HCEC 1CT (cell line): ENCODE results near the gene DNMT3B.
"Not testable (repeated sequence)": the region's sequence is repeated elsewhere in the genome, so short reads cannot be mapped to it uniquely, and the experiment has no call there.

Experiments
- DNase-seq: peaks from one replicate; pipeline ENCODE4 v3.0.0-alpha.2; 2017

DNMT3B gene

DNA sequence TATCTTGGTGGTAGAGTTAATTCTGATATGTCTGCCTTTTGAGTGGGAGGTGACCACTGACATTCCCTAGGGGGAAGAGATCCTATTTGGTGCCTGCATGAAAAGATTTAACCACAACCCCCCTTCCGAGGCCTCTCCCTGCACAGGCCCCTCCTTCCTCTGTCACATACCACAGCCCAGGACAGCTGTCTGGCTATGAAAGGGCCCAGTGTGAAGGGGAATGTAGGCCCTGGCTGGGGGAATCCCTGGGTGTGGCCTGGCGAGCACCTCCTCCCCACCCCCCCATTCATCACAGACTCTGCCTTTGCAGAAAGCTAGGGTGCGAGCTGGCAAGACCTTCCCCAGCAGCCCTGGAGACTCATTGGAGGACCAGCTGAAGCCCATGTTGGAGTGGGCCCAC is 30.1 kb downstream of the DNMT3B start:
- DNase-seq, result no peak

DNA sequence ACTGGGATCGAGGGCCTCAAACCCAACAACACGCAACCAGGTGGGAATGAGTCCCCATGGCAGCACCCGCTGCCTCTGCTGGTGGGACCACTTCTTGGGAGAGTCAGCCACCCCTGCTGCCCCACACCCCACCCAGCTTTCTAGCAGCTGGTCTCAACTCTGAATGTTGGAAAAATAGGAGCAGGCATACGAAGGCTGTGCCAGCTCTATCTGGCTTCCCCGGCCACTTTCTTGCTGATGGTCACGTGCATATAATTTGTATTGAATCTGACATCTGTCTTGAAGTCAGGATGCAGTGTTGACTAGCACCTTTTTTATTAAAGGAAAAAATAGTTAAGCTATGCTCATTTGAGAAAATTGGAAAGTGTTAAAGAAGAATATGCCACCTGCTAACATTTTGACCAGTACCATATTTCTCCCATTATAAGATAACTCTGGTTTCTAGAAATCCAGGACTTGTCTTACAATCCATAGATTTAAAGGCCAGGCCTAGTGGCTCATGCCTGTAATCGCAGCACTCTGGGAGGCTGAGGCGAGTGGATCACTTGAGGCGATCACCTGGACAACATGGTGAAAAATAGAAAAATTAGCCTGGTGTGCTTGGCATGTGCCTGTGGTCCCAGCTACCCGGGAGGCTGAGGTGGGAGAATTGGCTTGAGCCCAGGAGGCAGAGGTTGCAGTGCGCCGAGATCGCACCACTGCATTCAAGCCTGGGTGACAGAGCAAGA is 30.7 kb downstream of the DNMT3B start:
- no peak for DNase-seq

DNA sequence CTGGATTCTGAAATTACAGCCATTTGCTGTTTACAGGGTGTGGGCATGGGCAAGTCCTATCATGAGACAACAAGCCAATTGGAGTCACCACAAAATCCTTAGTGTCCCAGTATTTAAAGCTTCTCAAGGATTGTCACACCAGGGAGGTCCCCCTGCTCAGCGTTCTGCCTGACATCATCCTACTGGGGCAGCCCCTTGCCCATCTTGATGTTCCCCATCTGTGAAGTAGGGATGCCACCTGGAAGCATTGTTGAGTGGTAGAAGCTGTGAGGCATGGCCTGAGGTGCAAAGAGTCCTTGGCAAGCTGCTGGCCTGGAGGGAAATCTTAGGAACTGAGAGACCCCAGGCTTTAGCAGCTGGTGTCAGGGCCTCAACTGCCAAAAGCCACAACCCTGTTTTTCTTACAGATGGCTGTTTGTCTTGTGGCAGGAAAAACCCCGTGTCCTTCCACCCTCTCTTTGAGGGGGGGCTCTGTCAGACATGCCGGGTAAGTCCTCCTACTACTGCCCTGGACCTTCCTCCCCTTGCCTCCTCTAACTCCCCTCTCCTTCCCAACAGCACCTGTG is 34.3 kb downstream of the DNMT3B start:
- DNase-seq, result no peak

DNA sequence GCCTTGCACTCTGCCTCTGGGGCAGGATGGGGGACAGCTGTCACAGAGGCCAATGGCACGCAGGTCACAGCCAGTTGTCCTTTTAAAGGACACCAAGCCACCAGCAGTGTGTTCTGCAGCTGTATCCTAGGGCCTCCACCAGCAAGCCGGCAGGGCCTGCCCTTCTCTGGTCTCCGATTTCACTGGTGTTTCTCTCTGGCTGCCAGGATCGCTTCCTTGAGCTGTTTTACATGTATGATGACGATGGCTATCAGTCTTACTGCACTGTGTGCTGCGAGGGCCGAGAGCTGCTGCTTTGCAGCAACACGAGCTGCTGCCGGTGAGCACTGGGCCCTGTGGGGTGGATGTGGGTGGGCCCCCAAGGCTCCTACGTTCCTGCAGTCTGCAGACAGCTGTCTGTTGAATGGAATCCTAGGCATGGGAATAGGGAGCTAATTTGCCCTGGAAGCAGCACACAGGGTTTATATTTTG is 34.8 kb downstream of the DNMT3B start:
- DNase-seq, result no peak

DNA sequence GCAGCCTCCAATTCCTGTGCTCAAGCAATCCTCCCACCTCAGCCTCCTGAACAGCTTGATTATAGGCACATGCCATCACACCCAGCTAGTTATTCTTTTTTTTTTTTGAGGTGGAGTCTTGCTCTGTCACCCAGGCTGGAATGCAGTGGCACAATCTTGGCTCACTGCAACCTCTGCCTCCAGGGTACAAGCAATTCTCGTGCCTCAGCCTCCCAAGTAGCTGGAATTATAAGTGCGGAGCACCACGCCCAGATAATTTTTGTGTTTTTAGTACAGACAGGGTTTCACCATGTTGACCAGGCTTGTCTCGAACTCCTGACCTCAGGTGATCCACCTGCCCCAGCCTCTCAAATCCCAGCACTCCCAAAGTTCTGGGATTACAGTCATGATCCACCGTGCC is 35.4 kb downstream of the DNMT3B start:
- not testable (repeated sequence) for DNase-seq

DNA sequence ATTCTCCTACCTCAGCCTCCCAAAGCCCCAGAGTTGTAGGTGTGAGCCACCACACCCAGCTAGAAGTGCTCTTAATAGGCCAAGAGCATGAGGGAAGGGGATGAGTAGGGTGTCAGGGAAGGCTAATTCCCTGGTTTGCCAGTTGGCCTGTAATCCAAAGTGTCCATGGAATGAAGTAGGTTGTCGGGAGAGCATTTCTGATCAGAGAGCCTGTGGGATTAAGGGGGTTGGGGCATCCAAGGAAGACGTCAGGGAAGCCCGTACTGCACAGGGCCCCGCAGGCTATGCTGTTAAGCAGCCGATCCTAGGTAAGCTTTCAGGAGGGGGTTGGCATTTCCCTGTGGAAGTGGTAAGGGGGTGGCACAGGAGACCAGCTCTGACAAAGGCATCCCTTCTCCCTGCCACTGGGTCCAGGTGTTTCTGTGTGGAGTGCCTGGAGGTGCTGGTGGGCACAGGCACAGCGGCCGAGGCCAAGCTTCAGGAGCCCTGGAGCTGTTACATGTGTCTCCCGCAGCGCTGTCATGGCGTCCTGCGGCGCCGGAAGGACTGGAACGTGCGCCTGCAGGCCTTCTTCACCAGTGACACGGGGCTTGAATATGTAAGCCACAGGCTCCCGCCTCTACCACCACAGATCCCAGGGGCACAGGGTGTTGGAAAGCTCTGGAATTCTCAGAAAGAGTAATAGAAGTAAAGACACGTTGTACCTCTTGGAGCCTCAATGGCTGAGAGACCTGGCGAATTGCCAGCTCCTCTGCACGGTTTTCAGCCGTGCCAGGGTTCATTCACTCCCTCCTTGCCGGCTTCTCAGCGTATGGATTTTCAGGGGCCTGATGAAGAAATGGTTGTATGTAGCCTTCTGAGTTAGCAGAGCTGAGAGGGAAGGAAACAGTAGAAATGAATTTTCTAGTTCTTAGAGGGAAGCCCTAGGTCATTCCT is 36.1 kb downstream of the DNMT3B start:
- no peak for DNase-seq

DNA sequence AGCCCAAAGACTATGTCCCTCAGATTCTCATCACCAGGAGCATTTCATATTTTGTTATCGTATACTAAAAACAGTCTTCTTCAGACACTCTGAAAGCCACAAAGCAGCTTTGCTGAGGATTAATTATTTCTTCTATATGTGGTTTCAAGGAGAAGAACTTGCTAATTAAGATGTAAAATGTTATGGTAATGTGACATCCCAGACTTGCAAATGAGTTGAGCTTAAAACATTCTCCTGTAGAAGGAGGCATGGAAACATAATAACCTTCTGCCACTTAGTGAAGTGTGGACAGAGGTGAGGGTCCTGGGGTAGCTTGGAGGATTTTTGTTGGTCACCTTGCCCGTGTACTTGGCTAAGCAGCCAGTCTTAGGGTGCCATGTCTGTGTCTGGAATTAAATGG is 40.9 kb downstream of the DNMT3B start:
- DNase-seq, result no peak

DNA sequence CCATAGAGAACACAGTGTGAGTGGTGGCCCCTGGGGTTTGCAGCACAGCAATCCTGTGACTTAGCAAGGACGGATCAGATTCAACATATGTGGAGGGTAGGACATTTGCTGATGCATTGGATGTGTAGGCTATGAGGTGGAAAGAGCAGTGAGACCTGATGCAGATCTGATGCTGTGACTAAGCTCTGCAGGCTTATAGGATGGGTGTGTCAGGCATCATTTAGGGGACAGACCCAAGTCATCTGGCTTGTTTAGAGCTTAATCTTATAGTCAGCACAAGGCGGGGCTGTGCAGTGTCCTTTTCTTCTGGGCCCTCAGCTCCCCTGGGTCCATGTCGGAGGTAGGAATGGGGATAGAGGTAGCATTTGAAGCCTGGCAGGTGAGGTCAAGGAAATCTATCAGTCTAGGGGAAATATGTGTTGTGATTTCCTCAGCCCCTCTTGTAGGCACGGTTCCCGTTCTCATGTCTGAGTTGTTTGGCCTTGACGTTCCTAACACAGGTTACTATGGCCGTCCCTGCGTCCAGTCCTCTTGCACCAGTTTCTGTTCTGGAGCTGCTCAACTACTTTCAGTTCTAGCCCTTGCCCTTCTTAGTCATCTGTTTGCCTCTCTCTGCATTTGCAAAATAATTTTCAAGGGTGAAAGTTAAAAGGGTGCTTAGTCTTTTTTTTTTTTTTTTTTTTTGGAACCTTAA is 42.0 kb downstream of the DNMT3B start:
- no peak for DNase-seq

DNA sequence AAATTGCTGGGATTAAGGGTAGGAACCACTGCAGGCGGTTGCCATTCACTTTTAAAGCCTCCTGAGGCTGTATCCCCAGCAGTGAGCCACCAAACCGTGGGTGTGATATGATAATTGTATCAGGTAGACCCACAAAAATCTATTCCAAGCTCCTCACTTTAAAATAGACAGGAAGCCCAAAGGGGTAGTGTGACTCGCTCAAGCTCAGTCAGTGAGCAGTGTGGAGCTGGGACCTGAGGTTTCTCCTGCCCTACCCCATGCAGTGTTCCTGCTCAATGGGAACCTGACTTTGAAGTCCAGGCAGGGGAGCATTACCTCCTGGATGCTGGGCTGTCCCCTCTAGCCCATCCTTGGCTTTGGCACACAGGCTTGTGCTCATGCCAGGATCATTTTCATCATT is 42.6 kb downstream of the DNMT3B start:
- no peak for DNase-seq

DNA sequence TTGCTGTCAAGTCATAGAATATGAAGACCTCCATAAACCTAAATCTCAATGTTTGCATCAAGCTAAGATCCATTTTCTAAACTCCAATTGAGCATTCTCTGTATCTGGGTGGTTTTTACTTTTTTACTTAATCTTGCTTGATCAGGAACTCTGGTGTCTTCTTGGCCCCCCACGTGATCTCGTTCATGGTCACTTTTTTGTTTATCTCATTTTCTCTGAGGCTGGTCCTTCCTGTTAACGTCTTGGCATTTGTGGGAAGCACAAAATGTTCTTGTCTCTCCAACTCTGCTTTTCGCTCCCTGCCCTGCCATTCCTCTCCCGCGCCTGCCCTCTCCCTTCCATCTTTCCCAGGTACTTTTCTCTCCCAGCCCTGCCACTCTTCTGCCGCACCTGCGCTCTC is 43.5 kb downstream of the DNMT3B start:
- no peak for DNase-seq

DNA sequence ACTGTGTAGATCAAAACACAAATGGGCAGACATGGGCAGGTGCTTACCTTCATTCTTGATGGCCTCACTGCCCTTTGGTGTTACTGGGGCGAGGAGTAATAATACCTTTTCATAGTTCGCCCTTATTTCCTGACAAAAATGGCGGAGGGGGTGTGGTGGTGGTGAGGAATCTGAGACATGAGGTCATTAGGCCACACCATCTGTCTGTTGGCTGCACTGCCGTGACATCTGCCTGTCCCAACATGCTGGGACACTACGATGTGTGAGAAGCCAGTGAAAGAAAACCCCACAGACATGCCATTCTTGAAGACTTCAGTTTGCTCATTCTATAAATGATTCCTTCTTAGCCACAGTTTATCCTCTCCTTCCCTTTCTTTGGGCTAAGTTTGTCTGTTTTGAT is 44.2 kb downstream of the DNMT3B start:
- no peak for DNase-seq

DNA sequence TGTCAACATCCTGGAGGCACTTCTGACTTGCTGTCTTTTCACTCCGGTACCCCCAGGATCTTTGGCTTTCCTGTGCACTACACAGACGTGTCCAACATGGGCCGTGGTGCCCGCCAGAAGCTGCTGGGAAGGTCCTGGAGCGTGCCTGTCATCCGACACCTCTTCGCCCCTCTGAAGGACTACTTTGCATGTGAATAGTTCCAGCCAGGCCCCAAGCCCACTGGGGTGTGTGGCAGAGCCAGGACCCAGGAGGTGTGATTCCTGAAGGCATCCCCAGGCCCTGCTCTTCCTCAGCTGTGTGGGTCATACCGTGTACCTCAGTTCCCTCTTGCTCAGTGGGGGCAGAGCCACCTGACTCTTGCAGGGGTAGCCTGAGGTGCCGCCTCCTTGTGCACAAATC is 45.5 kb downstream of the DNMT3B start:
- DNase-seq, result no peak

DNA sequence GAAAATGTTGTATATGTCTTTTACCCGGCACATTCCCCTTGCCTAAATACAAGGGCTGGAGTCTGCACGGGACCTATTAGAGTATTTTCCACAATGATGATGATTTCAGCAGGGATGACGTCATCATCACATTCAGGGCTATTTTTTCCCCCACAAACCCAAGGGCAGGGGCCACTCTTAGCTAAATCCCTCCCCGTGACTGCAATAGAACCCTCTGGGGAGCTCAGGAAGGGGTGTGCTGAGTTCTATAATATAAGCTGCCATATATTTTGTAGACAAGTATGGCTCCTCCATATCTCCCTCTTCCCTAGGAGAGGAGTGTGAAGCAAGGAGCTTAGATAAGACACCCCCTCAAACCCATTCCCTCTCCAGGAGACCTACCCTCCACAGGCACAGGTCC is 46.3 kb downstream of the DNMT3B start:
- no peak for DNase-seq

DNA sequence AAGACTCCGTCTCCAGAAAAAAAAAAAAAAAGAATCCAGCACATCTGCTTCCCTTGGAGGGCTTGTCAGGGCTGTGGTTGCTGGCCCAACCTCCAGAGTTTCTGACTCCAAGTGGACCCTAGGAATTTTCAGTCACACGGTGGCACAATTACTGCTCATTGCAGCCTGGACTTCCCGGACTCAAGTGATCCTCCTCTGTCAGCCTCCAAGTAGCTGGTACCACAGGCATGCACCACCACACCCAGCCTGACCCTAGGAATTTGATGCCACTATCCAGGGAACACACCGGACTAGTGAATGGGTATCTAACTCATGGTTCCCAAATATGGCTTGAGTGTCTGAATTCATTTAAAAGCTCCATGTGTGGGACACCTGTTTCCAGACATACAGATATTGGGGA is 47.7 kb downstream of the DNMT3B start:
- no peak for DNase-seq

DNA sequence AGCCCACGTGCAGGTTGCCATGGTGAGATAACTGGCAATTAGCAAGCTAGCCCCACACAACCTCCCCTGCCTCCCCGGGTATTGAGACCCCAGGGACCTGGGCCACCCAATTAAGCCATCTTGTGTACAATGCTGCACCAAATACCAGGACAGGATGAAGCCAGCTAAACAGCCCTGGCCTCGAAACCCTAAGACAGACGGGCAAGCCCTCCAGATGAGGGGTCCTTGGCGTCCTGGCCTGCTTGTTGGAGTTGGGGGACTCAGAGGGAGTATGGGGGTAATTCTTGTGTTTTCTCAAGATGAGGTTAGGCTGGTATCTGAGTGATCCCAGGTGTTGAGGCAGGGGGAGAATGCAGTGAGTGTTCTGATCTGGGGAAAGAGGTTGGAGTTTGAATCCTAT is 48.8 kb downstream of the DNMT3B start:
- DNase-seq, result no peak

DNA sequence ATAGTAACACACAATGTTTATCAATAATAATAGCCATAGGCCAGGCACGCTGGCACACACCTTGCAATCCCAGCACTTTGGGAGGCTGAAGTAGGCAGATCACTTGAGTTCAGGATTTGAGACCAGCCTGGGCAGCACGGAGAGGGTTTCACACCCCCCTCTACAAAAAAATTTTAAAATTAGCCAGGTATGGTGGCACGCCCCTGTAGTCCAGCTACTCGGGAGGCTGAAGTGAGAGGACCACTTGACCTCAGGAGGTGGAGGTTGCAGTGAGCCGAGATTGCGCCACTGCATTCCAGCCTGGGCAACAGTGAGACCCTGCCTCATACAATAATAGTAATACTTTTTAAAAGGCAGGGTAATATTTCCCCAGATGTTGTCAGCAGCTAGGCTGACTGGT is 49.7 kb downstream of the DNMT3B start:
- DNase-seq, result no peak

DNA sequence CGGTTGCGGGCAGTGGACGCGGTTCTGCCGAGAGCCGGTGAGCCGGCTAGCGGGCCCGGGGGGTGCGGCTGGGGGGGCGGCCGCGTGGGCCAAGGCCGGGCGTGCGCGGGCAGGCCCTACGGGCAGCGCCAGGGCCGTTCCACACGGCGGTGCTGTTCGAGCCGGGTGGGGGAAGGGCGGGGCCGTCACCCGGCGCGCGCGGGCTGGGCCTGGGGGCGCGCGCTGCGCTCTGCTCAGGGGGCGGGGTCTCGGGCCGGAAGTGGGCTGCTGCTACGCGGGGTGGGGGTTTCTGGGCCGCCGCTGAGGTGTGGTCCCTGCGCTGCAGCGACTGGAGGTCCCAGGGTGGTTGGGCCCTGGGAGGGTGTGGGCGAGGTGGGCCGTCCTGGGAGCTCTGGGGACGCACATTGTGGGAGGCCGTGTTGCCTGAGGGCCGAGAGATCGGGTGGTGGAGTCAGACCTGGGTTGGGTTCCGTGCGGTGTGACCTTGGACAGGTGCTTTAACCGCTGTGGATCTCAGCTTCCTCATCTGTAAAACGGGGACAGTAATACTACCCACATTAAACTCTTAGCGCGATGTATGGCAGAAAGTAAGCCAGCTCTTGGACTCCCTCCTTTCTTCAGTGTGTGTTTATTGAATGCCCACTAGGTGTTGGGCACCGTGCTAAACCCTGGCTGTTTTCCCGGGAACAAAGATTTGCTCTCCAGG is 58.0 kb downstream of the DNMT3B start:
- peak; percentile 17 for DNase-seq

DNA sequence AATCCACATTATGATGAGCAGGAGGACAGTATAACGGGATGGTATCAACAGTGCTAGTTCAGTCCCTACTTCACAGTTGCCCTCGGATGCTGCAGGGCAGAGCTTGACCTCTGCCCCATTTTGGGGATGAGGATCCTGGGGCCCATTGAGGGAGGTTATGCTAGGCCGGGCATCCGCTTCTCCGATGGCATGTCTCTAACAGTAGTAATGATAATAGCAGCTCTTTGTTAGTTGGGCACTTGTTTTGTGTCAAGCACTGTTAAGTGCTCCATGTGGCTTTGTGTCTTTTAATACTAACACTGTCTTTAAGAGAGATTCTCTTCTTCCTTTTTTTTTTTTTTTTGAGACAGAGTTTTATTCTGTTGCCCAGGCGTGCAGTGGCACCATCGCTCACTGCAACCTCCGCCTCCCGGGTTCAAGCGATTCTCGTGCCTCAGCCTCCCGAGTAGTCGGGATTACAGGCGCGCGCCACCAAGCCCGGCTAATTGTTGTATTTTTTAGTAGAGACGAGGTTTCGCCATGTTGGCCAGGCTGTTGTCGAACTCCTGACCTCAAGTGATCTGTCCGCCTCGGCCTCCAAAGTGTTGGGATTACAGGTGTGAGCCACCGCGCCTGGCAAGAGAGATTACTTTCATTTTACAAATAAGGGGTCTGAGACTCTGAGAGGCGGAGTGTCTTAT is 58.7 kb downstream of the DNMT3B start:
- no peak for DNase-seq

DNA sequence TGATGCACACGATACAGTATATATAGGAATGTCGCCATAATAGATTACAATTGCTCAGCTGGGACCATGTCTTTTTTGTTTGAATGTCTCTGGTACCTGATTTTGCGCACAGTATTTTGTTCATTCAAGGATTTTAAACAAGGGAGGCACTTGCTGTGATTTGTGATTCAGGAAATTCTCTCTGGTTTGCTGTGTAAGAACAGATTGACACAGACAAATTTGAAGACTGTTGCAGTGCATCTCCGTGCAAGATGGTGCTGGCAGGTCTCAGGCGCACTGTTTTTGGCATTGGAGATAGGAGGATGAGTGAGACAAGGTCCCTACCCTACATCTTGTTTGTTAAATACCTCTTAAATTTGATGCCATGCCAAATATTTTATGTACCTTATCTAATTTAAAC is 60.0 kb downstream of the DNMT3B start:
- DNase-seq, result no peak

DNA sequence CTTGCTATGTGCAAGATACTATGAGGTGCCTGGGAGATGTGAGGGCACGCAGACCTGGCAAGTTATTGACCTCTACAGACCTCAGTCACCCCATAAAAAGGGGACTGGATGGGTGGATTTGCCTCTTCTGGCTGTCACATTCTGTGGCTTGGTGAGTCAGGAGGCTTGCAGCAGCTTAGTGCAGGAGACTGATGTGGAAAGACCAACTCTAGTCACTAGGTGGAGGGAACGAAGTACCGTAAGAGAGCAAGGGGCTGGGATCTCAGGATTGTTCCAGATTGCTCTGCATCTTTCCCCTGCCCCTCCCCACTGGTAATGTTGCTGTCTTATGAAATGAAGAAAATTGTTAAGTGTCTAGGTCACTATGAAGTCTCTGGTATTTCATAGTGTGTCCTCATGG is 60.9 kb downstream of the DNMT3B start:
- DNase-seq, result peak; percentile 79

DNA sequence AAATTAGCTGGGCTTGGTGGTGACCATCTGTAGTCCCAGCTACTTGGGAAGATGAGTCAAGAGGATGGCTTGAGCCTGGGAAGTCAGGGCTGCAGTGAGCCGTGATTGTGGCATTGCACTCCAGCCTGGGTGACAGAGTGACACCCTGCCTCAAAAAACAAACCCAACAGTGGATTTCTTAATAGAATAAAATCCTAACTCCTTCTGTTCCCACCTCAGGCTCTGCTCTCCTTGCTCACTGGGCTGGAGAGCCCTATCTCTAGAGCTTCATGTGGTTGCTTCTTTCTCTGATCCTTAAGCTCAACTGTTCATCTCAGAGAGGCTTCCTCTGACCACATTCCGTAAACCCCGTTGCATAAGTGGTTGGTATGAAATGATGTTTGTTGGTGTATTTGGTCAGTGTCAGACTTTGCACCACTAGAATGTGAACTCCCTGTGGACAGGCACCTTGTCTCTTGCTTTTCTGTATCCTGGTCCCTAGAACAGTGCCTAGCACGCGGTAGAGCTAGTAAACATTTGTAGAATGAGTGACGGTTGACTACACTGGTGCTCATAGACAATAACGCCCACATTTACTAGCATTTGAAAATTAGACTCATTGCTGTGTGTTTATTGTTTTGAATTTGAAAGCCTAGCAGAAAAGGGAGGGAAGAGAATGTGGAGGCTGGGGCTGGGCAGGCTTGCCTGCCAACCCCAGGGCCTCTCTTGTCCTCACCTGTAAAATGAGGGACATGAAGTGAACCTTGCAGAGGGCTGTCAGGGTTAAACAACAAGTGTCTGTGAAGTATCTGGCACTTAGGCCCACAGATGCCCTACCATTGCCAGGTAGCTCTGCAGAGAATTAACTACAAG is 61.8 kb downstream of the DNMT3B start:
- peak; percentile 27 for DNase-seq
